HG02970 (cell line): ENCODE results near the gene GMDS.

Source experiments
- ATAC-seq: cut with Tn5 transposase; IDR thresholded peaks from one replicate; pipeline ENCODE4 v1.9.1; 2021; ENCODE audit warnings: mild to moderate bottlenecking, moderate library complexity, moderate number of reproducible peaks; ENCODE audit not compliant: unreplicated experiment, low FRiP score

Gene GMDS

GRCh38 chr6:2108700-2109306 is 136.6 kb downstream of the GMDS start:
- ATAC-seq = no peak

- no peak for ATAC-seq
These were observed 140.9 kb downstream of the GMDS start for GRCh38 chr6:2104524-2104880.

GRCh38 chr6:2103765-2104523 is 141.5 kb downstream of the GMDS start:
- no peak for ATAC-seq

GRCh38 chr6:2102966-2103365 is 142.4 kb downstream of the GMDS start:
- ATAC-seq = no peak

GRCh38 chr6:2102316-2102883 is 143.0 kb downstream of the GMDS start:
- no peak for ATAC-seq

DNA sequence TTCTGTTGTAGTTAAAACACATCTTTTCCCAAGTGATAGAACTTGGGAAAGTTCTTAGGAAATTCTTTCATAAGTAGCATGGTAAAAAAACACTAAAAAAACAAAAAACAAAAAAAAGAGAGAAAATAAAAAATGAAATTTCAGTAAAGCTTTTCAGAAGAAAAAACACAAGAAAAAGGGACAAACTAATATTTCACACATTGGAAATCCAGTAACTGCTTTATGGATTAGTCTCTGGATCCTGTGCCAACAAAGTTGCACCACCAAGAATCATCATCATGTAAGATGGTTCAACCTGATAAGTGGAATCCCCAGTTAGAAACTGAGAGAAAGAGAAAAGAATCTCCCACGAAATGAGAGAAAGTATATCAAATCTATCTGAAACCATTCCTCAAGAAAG is 144.2 kb downstream of the GMDS start:
- ATAC-seq = no peak

- ATAC-seq = no peak
These were observed 145.5 kb downstream of the GMDS start for GRCh38 chr6:2099870-2100269.

DNA sequence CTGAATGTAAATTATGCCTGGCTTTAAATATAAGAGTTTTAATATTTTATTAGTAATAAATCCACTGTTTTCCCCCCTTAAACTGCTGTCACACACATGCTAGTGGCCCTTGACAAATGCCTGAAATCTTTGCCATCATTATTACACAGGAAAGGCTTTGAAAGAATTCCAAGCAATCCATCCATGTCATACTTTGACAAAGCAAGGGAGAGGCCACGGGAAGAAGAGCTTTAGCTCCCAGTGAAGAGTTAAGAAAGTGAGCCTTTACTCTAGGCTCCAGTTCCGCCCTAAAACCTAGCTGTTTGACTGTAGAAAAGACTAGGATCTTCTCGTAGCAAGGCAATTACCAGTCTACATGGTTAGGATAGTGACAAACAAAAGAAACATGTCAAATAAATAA is 147.9 kb downstream of the GMDS start:
- ATAC-seq = no peak

GRCh38 chr6:2094642-2095041 is 150.8 kb downstream of the GMDS start:
- ATAC-seq = no peak

GRCh38 chr6:2086326-2086965 is 159.0 kb downstream of the GMDS start:
- no peak for ATAC-seq

DNA sequence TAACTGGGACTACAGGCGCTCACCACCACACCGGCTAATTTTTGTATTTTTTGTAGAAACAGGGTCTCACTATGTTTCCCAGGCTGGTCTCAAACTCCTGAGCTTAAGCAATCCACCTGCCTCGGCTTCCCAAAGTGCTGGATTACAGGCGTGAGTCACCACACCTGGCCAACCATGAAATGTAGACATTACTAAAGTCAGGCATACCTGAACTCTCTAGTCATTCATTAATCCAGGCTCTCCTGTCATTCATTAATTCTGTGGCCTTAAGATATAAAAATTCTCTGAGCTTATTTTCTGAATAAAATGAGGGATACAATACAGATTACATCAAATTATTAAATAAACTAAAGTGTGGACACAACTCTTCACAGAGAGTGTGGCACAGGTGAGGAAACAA is 159.7 kb downstream of the GMDS start:
- no peak for ATAC-seq

DNA sequence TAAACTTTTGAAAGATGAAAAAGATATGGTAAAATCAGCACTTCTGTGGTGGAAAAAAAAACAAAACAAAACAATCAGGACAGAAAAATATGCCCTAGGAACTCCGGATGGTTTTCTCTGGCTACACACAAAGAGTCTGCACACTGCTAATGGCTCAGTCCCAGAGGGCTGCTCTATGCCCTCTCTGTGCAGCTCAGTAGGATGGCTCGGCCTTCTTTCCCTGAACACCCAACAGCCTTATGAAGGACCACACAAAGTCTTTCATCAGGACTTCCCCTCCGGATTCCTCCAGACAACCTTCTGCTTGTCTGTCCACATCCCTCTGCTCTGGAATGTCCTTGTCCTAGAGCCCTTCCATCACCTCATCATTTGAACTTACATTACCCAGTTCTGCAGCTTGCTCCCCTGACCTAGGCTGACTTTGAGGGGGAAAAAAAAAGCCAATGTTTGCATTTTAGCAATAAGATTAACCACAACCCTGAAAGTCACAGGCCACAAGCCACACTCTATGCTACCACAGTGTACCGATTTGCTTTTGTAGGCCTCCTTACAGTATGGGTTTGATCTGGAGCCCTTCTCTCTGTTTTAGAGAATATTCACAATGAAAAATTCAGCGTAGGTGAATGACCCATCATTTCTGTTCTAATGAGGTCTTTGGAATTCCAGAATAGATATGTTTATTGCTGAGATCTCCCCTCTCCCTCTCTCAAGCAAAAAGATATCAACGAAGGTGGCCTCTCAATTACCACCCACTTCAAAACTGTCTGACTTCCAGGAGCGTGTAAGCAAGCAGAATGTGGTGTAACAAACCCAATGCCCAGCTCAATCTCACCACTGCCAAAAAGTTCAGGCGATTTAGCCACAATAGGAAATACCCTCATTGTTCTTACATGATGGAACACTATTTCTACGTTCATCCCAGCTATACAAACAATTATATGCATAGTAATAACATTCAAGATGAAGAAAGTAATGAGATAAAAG is 164.0 kb downstream of the GMDS start:
- ATAC-seq = no peak

- no peak for ATAC-seq
These were observed 166.5 kb downstream of the GMDS start for GRCh38 chr6:2078888-2079287.

GRCh38 chr6:2077826-2078225 is 167.6 kb downstream of the GMDS start:
- ATAC-seq = no peak

GRCh38 chr6:2073476-2073875 is 171.9 kb downstream of the GMDS start:
- no peak for ATAC-seq

DNA sequence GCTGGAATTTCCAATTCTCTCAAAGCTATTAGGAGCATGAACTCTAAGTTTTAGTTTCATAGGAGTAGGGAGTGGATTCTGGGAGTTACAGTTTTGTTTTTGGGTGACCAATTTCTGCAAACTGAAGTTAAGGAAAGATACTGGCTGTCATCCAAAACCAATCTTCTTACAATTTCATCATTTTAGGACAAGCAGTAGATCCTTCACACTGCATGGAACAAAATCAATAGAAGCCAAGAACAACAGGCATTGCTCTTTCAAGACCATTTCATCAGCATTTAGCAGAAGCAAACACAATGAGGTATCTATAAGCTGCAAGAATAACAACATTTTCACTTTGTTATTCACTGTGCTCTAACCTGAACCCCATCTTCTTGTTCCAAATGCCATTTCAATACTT is 173.0 kb downstream of the GMDS start:
- no peak for ATAC-seq

DNA sequence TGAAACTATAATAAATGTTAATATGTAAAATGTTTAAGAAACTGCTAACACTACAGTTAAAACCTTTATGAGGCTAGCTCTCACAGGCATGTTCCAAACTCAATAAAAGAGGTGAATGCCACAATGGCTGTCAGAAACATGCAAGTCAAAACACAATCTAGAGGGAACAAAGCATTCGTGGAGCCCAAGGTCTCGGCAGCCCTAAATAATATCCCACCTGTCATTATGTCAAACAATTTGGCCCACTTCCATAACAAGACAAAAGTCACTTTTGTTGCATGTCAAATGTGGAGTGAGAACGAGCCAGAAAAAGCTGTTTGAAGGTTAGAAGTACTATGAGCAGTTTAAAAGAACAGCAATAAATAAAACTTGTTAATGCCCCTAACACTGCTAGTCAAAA is 181.9 kb downstream of the GMDS start:
- no peak for ATAC-seq

DNA sequence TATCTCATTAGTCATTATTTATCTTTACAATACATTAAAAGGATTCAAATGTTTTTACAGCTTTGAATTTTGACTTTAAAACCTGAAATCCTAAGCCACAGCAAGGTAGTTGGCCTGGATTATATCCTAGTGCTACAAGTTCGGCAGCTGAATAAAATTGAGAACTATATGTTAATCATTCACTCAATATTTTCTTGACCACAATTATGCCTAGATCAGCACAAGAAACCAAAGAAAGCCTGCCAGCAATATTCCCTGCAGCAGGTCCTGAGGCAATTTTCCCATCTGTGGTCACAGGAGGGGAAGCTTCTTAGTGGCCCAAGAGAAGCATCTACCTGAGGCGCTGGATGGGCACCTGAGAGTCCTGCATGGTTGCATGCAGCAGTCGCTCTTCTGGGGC is 183.5 kb downstream of the GMDS start:
- ATAC-seq = no peak

- ATAC-seq = no peak
These were observed 189.5 kb downstream of the GMDS start for GRCh38 chr6:2055911-2056310.

GRCh38 chr6:2055143-2055542 is 190.3 kb downstream of the GMDS start:
- no peak for ATAC-seq
